GM12878 (cell line): ENCODE results near the gene GOSR1. TPM values are rescaled to one million over a fixed set of nuclear protein-coding genes. Genes with fewer than 3 reads are reported as not detected.
"Not testable (repeated sequence)": the region's sequence is repeated elsewhere in the genome, so short reads cannot be mapped to it uniquely, and the experiment has no call there.

Experiments
- ATAC-seq: fragments of 200-7000 bp; cut with Tn5 transposase; 3 replicates; pipeline ENCODE4 v1.9.1; 2020; ENCODE audit warnings: mild to moderate bottlenecking, moderate library complexity
- BruUV-seq: library from RNA; stranded (reverse); fragments of 400-500 nt; replicated peaks from 2 replicates; lab custom pipeline; 2021; lab: Mats Ljungman, UMichigan
- CTCF ChIA-PET: fragments of 300-600 bp; sonication (Branson Sonifier 250); formaldehyde crosslinking; extraction: SDS; loops from one replicate; lab custom pipeline; 2021; ENCODE audit warnings: inconsistent platforms; lab: Yijun Ruan, JAX
- POLR2A ChIA-PET: fragments of 350-600 bp; formaldehyde crosslinking; extraction: SDS; loops from one replicate; lab custom pipeline; 2021; ENCODE audit warnings: inconsistent platforms; lab: Charles Lee
- RAD21 ChIA-PET: fragments of 300-600 bp; sonication (Branson Sonifier 250); formaldehyde crosslinking; loops from one replicate; lab custom pipeline; 2023; ENCODE audit warnings: antibody characterized with exemption; ENCODE audit not compliant: unreplicated experiment; lab: Charles Lee
- SMC1A ChIA-PET: fragments of 300-600 bp; sonication (Branson Sonifier 250); formaldehyde crosslinking; loops from one replicate; lab custom pipeline; 2023; ENCODE audit not compliant: unreplicated experiment, uncharacterized antibody; lab: Charles Lee
- DNase-seq: peaks from one replicate; pipeline ENCODE4 v3.0.0-alpha.2; 2011; ENCODE audit warnings: low read depth, low spot score
- FAIRE-seq: peaks from 3 replicates; lab custom pipeline; 2011; peaks lifted over from hg19 to GRCh38; lab: Jason Lieb, UNC
- H2AFZ ChIP-seq: 2 replicates; pipeline ENCODE4 v1.6.0; 2011; ENCODE audit warnings: low read depth, low read length, control low read depth; ENCODE audit not compliant: control insufficient read depth
- H3K27ac ChIP-seq: 2 replicates; pipeline ENCODE4 v1.5.1; 2011; ENCODE audit warnings: control low read depth; ENCODE audit not compliant: control insufficient read depth, insufficient read depth
- H3K27me3 ChIP-seq, 2 experiments: replicated peaks in 1 of 2; 2 replicates each; pipeline versions ENCODE4 v1.6.0 to v1.6.1; 2011; ENCODE audit warnings: low read length in 1 of 2; ENCODE audit not compliant: control insufficient read depth in 2 of 2, insufficient read depth in 2 of 2
- H3K36me3 ChIP-seq, 2 experiments: 2 replicates each; pipeline ENCODE4 v1.5.1; 2011; ENCODE audit warnings: low read length in 1 of 2; ENCODE audit not compliant: control insufficient read depth in 2 of 2, insufficient read depth in 2 of 2
- H3K4me1 ChIP-seq: 2 replicates; pipeline ENCODE4 v1.6.1; 2011; ENCODE audit warnings: mild to moderate bottlenecking, low read length, moderate library complexity, mixed read lengths; ENCODE audit not compliant: control insufficient read depth, insufficient read depth
- H3K4me2 ChIP-seq: 2 replicates; pipeline ENCODE4 v1.6.0; 2011; ENCODE audit warnings: control low read depth; ENCODE audit not compliant: control insufficient read depth, insufficient read depth
- H3K4me3 ChIP-seq: fragments of 200-600 bp; sonication (generic); 2 replicates; pipeline ENCODE4 v1.5.1; 2016
- H3K79me2 ChIP-seq: 2 replicates; pipeline ENCODE4 v1.6.0; 2011; ENCODE audit warnings: low read length; ENCODE audit not compliant: control insufficient read depth, insufficient read depth
- H3K9ac ChIP-seq: 2 replicates; pipeline ENCODE4 v1.8.0; 2011; ENCODE audit warnings: low read length, control low read depth, mixed read lengths; ENCODE audit not compliant: control insufficient read depth, insufficient read depth
- H3K9me3 ChIP-seq: replicated peaks from 3 replicates; pipeline ENCODE4 v1.5.1; 2011; ENCODE audit warnings: mild to moderate bottlenecking, low read length; ENCODE audit not compliant: control insufficient read depth, insufficient read depth
- H4K20me1 ChIP-seq: 2 replicates; pipeline ENCODE4 v1.6.0; 2011; ENCODE audit not compliant: control insufficient read depth, insufficient read depth
- BHLHE40 ChIP-seq, 2 experiments: fragments of 450-650 bp in 1 of 2; IDR thresholded peaks; 2 replicates each; pipeline ENCODE4 v1.6.1; 2011 to 2017; ENCODE audit warnings: low read depth in 2 of 2, borderline replicate concordance in 1 of 2, improper control_type of control experiment in 1 of 2, low read length in 1 of 2, mild to moderate bottlenecking in 1 of 2
- BMI1 ChIP-seq: fragments of 450-650 bp; IDR thresholded peaks from 2 replicates; pipeline ENCODE4 v1.6.1; 2016; ENCODE audit warnings: mild to moderate bottlenecking, moderate library complexity, borderline replicate concordance
- RAD21 ChIP-seq: IDR thresholded peaks from 2 replicates; pipeline ENCODE4 v1.6.1; 2011; ENCODE audit warnings: mild to moderate bottlenecking, low read depth, low read length, moderate library complexity; ENCODE audit not compliant: insufficient read depth
- SP1 ChIP-seq: IDR thresholded peaks from one replicate; pipeline ENCODE4 v1.6.1; 2011; ENCODE audit warnings: low read depth, low read length
- YBX1 ChIP-seq: fragments of 450-650 bp; IDR thresholded peaks from 2 replicates; pipeline ENCODE4 v1.6.1; 2016; ENCODE audit warnings: antibody characterized with exemption
- ZNF622 ChIP-seq: fragments of 450-650 bp; IDR thresholded peaks from 2 replicates; pipeline ENCODE4 v1.6.1; 2017; ENCODE audit warnings: mild to moderate bottlenecking, inconsistent platforms
- WGBS: methylation state at CpG from one replicate; pipeline ENCODE4 v1.1.6; 2016; ENCODE audit warnings: low lambda C conversion rate; ENCODE audit not compliant: insufficient replicate concordance, insufficient coverage; ENCODE audit errors: missing lambda C conversion rate; 5-methylcytosine and 5-hydroxymethylcytosine counted together
- in situ Hi-C: fragments of 300-500 bp; cut with MboI; formaldehyde crosslinking; loops from 9 replicates; pipeline ENCODE4 v1.14.3; 2018; ENCODE audit warnings: mixed read lengths
- intact Hi-C: fragments of 100-400 bp; cut with micrococcal nuclease; formaldehyde crosslinking; loops from one replicate; pipeline ENCODE4 v1.14.2; 2022; ENCODE audit not compliant: unreplicated experiment
- polyA plus RNA-seq, 11 experiments: library from polyadenylated mRNA; depleted of rRNA in 4 of 11; unstranded in 6 of 11; stranded (reverse) in 5 of 11; fragments of >200 nt; fragmentation: Nextera tagmentation in 4 of 11; fragmentation: Illumina TruSeq in 1 of 11; extraction: Ambion mirVana in 4 of 11; extraction: Trizol in 1 of 11; gene quantifications; 1 replicate in 1 of 11; 2 replicates in 10 of 11; pipeline versions ENCODE4 v1.2.1 to v1.2.3, GENCODE V29; 2011 to 2016; ENCODE audit warnings: inconsistent platforms in 2 of 11, missing spikeins in 2 of 11, low read depth in 1 of 11
- total RNA-seq, 4 experiments: library from RNA; depleted of rRNA in 3 of 4; stranded (reverse); fragments of >200 nt in 3 of 4; fragmentation: Illumina TruSeq in 1 of 4; extraction: Trizol in 1 of 4; gene quantifications; 2 replicates each; pipeline versions ENCODE4 v1.2.1 to v1.2.3, GENCODE V29; 2013 to 2021
- TF ChIP-seq, protein P1 (sequence below): IDR thresholded peaks from 2 replicates; pipeline ENCODE4 v1.6.1; 2012; ENCODE audit warnings: mild to moderate bottlenecking, low read depth, low read length
- TF ChIP-seq, protein P2 (sequence below): IDR thresholded peaks from 2 replicates; pipeline ENCODE4 v1.6.1; 2011; ENCODE audit warnings: mild to moderate bottlenecking, low read depth, low read length, moderate library complexity; ENCODE audit not compliant: insufficient replicate concordance

The GOSR1 gene
- total and polyA plus RNA-seq, 10 of the 15 experiments (the other 5 are each of a cell fraction or from before 2014, with no cell fraction given) = 21.4 to 99.3 (median 42.9) TPM

DNA sequence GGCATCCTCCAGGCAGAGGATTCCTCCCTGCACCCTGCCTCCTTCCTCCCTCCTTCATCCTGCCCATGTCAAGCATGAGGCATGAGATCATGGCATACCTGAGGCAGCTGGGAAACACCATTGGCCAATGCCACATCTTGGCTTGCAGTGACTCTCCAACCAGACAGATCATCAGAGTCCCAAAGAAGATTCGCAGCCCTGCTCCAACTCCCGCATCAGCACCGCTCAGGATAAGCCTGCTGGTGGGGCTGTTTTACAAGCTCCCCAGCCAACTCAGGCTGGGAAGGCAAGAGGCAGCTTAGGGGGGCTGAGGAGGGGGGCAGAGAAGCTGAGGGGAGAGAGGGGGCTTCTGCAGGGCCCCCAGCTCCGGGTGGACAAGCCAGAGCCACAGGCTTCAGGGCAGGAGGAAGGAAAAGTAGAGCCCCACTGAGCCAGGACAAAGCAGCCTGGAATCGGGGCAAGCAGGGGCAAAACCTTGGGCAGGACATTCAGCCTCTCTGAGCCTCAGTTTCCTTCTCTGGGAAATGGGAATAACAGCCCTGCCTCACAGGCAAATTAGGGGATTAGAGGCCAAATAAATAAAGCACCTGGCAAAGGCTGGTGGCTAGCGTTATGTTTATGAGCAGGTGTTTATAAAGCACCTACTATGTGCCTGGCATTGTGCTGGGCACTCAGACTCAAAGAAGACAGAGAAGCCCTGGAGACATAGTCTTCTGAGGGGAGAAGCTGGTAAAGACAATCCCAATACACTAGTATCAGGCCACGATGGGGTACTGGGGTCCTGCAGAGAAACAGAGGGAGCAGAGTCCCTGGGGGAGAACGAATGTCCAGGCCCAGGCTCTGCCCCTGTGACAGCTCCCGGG lies 88.1 kb downstream of the GOSR1 start (continued):
- TF ChIP-seq, protein P1, sequence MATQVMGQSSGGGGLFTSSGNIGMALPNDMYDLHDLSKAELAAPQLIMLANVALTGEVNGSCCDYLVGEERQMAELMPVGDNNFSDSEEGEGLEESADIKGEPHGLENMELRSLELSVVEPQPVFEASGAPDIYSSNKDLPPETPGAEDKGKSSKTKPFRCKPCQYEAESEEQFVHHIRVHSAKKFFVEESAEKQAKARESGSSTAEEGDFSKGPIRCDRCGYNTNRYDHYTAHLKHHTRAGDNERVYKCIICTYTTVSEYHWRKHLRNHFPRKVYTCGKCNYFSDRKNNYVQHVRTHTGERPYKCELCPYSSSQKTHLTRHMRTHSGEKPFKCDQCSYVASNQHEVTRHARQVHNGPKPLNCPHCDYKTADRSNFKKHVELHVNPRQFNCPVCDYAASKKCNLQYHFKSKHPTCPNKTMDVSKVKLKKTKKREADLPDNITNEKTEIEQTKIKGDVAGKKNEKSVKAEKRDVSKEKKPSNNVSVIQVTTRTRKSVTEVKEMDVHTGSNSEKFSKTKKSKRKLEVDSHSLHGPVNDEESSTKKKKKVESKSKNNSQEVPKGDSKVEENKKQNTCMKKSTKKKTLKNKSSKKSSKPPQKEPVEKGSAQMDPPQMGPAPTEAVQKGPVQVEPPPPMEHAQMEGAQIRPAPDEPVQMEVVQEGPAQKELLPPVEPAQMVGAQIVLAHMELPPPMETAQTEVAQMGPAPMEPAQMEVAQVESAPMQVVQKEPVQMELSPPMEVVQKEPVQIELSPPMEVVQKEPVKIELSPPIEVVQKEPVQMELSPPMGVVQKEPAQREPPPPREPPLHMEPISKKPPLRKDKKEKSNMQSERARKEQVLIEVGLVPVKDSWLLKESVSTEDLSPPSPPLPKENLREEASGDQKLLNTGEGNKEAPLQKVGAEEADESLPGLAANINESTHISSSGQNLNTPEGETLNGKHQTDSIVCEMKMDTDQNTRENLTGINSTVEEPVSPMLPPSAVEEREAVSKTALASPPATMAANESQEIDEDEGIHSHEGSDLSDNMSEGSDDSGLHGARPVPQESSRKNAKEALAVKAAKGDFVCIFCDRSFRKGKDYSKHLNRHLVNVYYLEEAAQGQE = no peak
- no peak for TF ChIP-seq RAD21
- TF ChIP-seq, protein P2, sequence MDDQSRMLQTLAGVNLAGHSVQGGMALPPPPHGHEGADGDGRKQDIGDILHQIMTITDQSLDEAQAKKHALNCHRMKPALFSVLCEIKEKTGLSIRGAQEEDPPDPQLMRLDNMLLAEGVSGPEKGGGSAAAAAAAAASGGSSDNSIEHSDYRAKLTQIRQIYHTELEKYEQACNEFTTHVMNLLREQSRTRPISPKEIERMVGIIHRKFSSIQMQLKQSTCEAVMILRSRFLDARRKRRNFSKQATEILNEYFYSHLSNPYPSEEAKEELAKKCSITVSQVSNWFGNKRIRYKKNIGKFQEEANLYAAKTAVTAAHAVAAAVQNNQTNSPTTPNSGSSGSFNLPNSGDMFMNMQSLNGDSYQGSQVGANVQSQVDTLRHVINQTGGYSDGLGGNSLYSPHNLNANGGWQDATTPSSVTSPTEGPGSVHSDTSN = no peak
- TF ChIP-seq BHLHE40 (IDR thresholded peaks at IDR 0.05; ENCODE audit: borderline replicate concordance in 1 of 2, low read depth in 2 of 2, low read length in 1 of 2) = no peak
- TF ChIP-seq BMI1 = no peak
- TF ChIP-seq ZNF622 = no peak
- no peak for TF ChIP-seq SP1
- no peak for TF ChIP-seq YBX1

DNA sequence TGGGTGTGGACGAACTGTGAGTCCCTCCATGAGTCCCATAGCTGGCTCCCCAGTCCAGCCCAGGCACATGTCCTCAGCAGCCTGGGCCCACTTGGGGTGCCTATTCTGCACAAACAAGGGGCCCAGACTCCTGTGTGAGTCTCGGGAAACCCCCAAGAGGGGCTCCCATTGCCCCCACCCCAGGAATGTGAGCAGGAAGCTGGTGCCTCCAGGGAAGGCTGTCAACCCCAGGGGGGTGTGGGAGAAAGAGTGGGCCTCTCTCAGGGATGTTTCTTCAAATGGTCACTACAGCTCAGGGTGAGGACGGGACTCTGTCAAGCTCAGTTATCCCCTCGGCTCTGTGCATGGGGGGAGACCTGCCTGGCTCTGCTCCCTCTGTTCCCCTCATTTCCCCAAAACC lies 88.9 kb downstream of the GOSR1 start:
- H3K36me3 ChIP-seq, H3K27ac ChIP-seq, H3K9ac ChIP-seq, FAIRE-seq, H2AFZ ChIP-seq, BruUV-seq, H3K4me2 ChIP-seq, intact Hi-C loops, ATAC-seq, H3K9me3 ChIP-seq, H3K4me1 ChIP-seq, in situ Hi-C loops, POLR2A ChIA-PET, SMC1A ChIA-PET, H3K27me3 ChIP-seq, H3K4me3 ChIP-seq, H4K20me1 ChIP-seq, DNase-seq, H3K79me2 ChIP-seq: not testable (repeated sequence)
- CTCF ChIA-PET = interaction anchor here (0.6 kb wide), 1 partner anchor 90 kb away, joined by 3 read pairs; no protein-coding TSS in a partner anchor
- RAD21 ChIA-PET = interaction anchor here (0.6 kb wide), 1 partner anchor 182 kb away, joined by 4 read pairs; no protein-coding TSS in a partner anchor
- WGBS = 14% methylated on average over 4 of the region's 4 CpGs

DNA sequence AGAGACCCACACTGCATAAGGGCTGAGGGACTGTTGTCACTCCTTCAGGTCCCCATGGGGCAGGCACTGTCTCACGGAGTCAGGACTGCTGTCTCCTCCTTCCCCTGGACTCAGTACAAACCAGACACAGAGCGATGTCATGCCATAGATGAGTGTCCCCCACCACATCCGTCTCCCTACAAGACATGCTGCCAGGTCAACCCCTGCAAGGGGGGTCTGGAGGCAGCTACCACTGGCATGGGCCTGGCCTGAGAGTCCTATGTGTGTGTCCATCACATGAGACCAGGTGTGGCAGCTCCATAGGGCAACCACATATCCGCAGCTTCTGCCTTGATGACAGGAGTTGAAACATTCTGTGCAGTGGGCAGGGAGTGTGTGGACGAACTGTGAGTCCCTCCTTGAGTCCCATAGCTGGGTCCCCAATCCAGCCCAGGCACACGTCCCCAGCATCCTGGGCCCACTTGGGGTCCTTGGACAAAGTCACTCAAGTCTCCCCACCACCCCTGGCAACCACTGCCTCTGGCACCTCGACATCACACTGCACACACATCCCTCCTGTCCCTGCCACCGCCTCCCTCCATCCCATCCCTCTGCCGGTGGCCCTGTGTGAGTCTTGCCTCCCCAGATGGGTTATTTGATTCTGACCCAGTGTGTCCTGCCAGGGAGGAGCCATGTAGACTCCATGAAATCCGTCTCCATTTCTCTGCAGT lies 89.5 kb downstream of the GOSR1 start:
- H3K9me3 ChIP-seq, H3K4me2 ChIP-seq, H3K27ac ChIP-seq, POLR2A ChIA-PET, H3K4me3 ChIP-seq, ATAC-seq, in situ Hi-C loops, DNase-seq, intact Hi-C loops, RAD21 ChIA-PET, H3K79me2 ChIP-seq, H3K36me3 ChIP-seq, BruUV-seq, H3K9ac ChIP-seq, H2AFZ ChIP-seq, H4K20me1 ChIP-seq, SMC1A ChIA-PET, H3K27me3 ChIP-seq, FAIRE-seq, H3K4me1 ChIP-seq: not testable (repeated sequence)
- 27% methylated on average over 10 of the region's 10 CpGs for WGBS
- CTCF ChIA-PET = interaction anchor here (0.6 kb wide), 1 partner anchor 90 kb away, joined by 3 read pairs; no protein-coding TSS in a partner anchor
